ENCODE measurements around the gene KLHL29.

GRCh38 chr2:23534771-23535170, 149.8 kb downstream of the KLHL29 start:
- TF ChIP-seq CTCF (IDR thresholded peaks at IDR 0.05; ENCODE audit: insufficient read depth, low read depth, low read length) (no peak), EZH2 (IDR thresholded peaks at IDR 0.05; ENCODE audit: insufficient read depth, low read length) (no peak)
